Mucosa of gallbladder (tissue), 1 donor: ENCODE results near the gene CSTF1. TPM values are rescaled to one million over a fixed set of nuclear protein-coding genes. Genes with fewer than 3 reads are reported as not detected.
A peak's percentile ranks its signal among the peaks of the same experiment; 100 is the strongest.
"Not testable (repeated sequence)": the region's sequence is repeated elsewhere in the genome, so short reads cannot be mapped to it uniquely, and the experiment has no call there.

Experiments
- DNase-seq: peaks from one replicate; pipeline ENCODE4 v3.0.0-alpha.2; 2020; ENCODE audit warnings: low spot score
- total RNA-seq: library from RNA; stranded (reverse); gene quantifications from one replicate; pipeline ENCODE4 v1.2.1, GENCODE V29; 2021
- donor health status: DM: no; HTN: no; CAD: no.

CSTF1 gene
- total RNA-seq, 1 donor from 2014 or later: 24.1 TPM

GRCh38 chr20:56369179-56369578 is 23.3 kb upstream of the CSTF1 start:
- DNase-seq: no peak

GRCh38 chr20:56371977-56372376 is 20.5 kb upstream of the CSTF1 start:
- no peak for DNase-seq

GRCh38 chr20:56372850-56373249 is 19.6 kb upstream of the CSTF1 start:
- DNase-seq: no peak

GRCh38 chr20:56373942-56374341 is 18.5 kb upstream of the CSTF1 start:
- DNase-seq: no peak

GRCh38 chr20:56376331-56376730 is 16.1 kb upstream of the CSTF1 start:
- DNase-seq: no peak

- no peak for DNase-seq
These were observed 14.1 kb upstream of the CSTF1 start for GRCh38 chr20:56378386-56378785.

- DNase-seq: no peak
These were observed 12.1 kb upstream of the CSTF1 start for GRCh38 chr20:56380375-56380774.

GRCh38 chr20:56381501-56381900 is 10.9 kb upstream of the CSTF1 start:
- no peak for DNase-seq

GRCh38 chr20:56382696-56383095 is 9.7 kb upstream of the CSTF1 start:
- no peak for DNase-seq

- DNase-seq: no peak
These were observed 9.1 kb upstream of the CSTF1 start for GRCh38 chr20:56383334-56383733.

GRCh38 chr20:56385130-56385529 is 7.3 kb upstream of the CSTF1 start:
- DNase-seq: no peak

GRCh38 chr20:56386219-56386618 is 6.2 kb upstream of the CSTF1 start:
- DNase-seq: no peak

GRCh38 chr20:56388882-56389281 is 3.6 kb upstream of the CSTF1 start:
- no peak for DNase-seq

GRCh38 chr20:56389807-56390206 is 2.6 kb upstream of the CSTF1 start:
- no peak for DNase-seq

- not testable (repeated sequence) for DNase-seq
These were observed 2.0 kb upstream of the CSTF1 start for GRCh38 chr20:56390396-56390795.

GRCh38 chr20:56391037-56391436 is 1.4 kb upstream of the CSTF1 start:
- no peak for DNase-seq

GRCh38 chr20:56391596-56392131 is 781 bp upstream of the CSTF1 start:
- DNase-seq: no peak

- DNase-seq: no peak
These were observed 537 bp downstream of the CSTF1 start for GRCh38 chr20:56392881-56393482.

- DNase-seq: no peak
These were observed 1.2 kb downstream of the CSTF1 start for GRCh38 chr20:56393653-56394052.

GRCh38 chr20:56395166-56395565 is 2.7 kb downstream of the CSTF1 start:
- DNase-seq: no peak

- peak; percentile 63 for DNase-seq
These were observed 7.7 kb downstream of the CSTF1 start for GRCh38 chr20:56400001-56400640.

- no peak for DNase-seq
These were observed 11.0 kb downstream of the CSTF1 start for GRCh38 chr20:56403465-56403864.

- not testable (repeated sequence) for DNase-seq
These were observed 12.9 kb downstream of the CSTF1 start for GRCh38 chr20:56405356-56405755.

- no peak for DNase-seq
These were observed 14.5 kb downstream of the CSTF1 start for GRCh38 chr20:56406910-56407309.
